Endothelial cell of umbilical vein (primary cell): Measurements from ENCODE around the gene RBM8A. TPM values are rescaled to one million over a fixed set of nuclear protein-coding genes. Genes with fewer than 3 reads are reported as not detected.

ENCODE experiments used
- BruUV-seq: library from RNA; stranded (reverse); fragments of 400-500 nt; replicated peaks from 2 replicates; lab custom pipeline; 2021; lab: Mats Ljungman, UMichigan
- CTCF ChIA-PET: fragments of 300-600, 350-600 bp; sonication (Branson Sonifier 250); formaldehyde crosslinking; loops from one replicate; lab custom pipeline; 2021; ENCODE audit warnings: antibody characterized with exemption, inconsistent platforms; lab: Charles Lee
- POLR2A ChIA-PET: fragments of 300-600, 350-600 bp; sonication (Branson Sonifier 250); formaldehyde crosslinking; loops from one replicate; lab custom pipeline; 2021; ENCODE audit warnings: antibody characterized with exemption, inconsistent platforms; lab: Charles Lee
- DNase-seq: peaks from one replicate; pipeline ENCODE4 v3.0.0-alpha.2; 2011; ENCODE audit warnings: low read depth, low spot score
- FAIRE-seq: peaks from 2 replicates; lab custom pipeline; 2011; peaks lifted over from hg19 to GRCh38; lab: Jason Lieb, UNC
- H2AFZ ChIP-seq: 2 replicates; pipeline ENCODE4 v1.6.0; 2012; ENCODE audit warnings: low read depth, low read length, control low read depth, inconsistent platforms
- H3K27ac ChIP-seq: 2 replicates; pipeline ENCODE4 v1.5.1; 2011; ENCODE audit warnings: low read depth, mild to moderate bottlenecking, control low read depth, low read length, moderate library complexity; ENCODE audit not compliant: insufficient read depth
- H3K27me3 ChIP-seq, 2 experiments: 2 replicates each; pipeline versions ENCODE4 v1.6.0 to v1.6.1; 2011; ENCODE audit warnings: low read length in 2 of 2, mixed read lengths in 1 of 2; ENCODE audit not compliant: control insufficient read depth in 2 of 2, insufficient read depth in 2 of 2
- H3K36me3 ChIP-seq, 2 experiments: 2 replicates in 1 of 2; 3 replicates in 1 of 2; pipeline ENCODE4 v1.5.1; 2011; ENCODE audit warnings: low read length in 2 of 2, mild to moderate bottlenecking in 1 of 2, moderate library complexity in 1 of 2; ENCODE audit not compliant: control insufficient read depth in 2 of 2, insufficient read depth in 2 of 2; ENCODE audit errors: extremely low read depth in 1 of 2
- H3K4me1 ChIP-seq: 3 replicates; pipeline ENCODE4 v1.5.1; 2011; ENCODE audit warnings: mild to moderate bottlenecking, low read length; ENCODE audit not compliant: control insufficient read depth, insufficient read depth; ENCODE audit errors: extremely low read depth
- H3K4me2 ChIP-seq: 2 replicates; pipeline ENCODE4 v1.6.1; 2011; ENCODE audit warnings: low read length, control low read depth, mixed read lengths; ENCODE audit not compliant: insufficient read depth
- H3K4me3 ChIP-seq, 3 experiments: fragments of 200-600 bp in 1 of 3; sonication (generic), shearing (Covaris generic) in 1 of 3; replicated peaks in 1 of 3; 2 replicates each; pipeline ENCODE4 v1.5.1; 2011 to 2016; ENCODE audit warnings: control low read depth in 3 of 3, low read length in 3 of 3, mild to moderate bottlenecking in 2 of 3, inconsistent platforms in 1 of 3, low read depth in 1 of 3, moderate library complexity in 1 of 3; ENCODE audit not compliant: insufficient read depth in 1 of 3
- H3K79me2 ChIP-seq: 2 replicates; pipeline ENCODE4 v1.6.0; 2012; ENCODE audit warnings: low read length, inconsistent platforms; ENCODE audit not compliant: control insufficient read depth, insufficient read depth
- H3K9ac ChIP-seq: replicated peaks from 2 replicates; pipeline ENCODE3; 2011; ENCODE audit warnings: low read length, control low read depth; ENCODE audit not compliant: insufficient read depth; ENCODE audit errors: extremely low read depth
- H3K9me1 ChIP-seq: replicated peaks from 3 replicates; pipeline ENCODE4 v1.6.0; 2011; ENCODE audit warnings: mild to moderate bottlenecking, low read length; ENCODE audit not compliant: control insufficient read depth, insufficient read depth; ENCODE audit errors: extremely low read depth
- H3K9me3 ChIP-seq: replicated peaks from 2 replicates; pipeline ENCODE4 v1.5.1; 2012; ENCODE audit warnings: low read length, inconsistent platforms; ENCODE audit not compliant: control insufficient read depth, insufficient read depth
- H4K20me1 ChIP-seq: replicated peaks from 2 replicates; pipeline ENCODE3; 2011; ENCODE audit warnings: mild to moderate bottlenecking, low read length; ENCODE audit not compliant: control insufficient read depth, insufficient read depth; ENCODE audit errors: extremely low read depth
- EZH2 ChIP-seq: IDR thresholded peaks from 2 replicates; pipeline ENCODE4 v1.6.1; 2012; ENCODE audit warnings: borderline replicate concordance, low read depth, mild to moderate bottlenecking, moderate library complexity, low read length, inconsistent platforms; ENCODE audit not compliant: severe bottlenecking
- FOS ChIP-seq: IDR thresholded peaks from 2 replicates; pipeline ENCODE4 v1.6.1; 2011; ENCODE audit warnings: mild to moderate bottlenecking, low read length, moderate library complexity, borderline replicate concordance; ENCODE audit not compliant: insufficient read depth
- GATA2 ChIP-seq: IDR thresholded peaks from 2 replicates; pipeline ENCODE4 v1.7.0; 2011; ENCODE audit warnings: low read depth, mild to moderate bottlenecking, moderate library complexity, mixed read lengths, low read length; ENCODE audit not compliant: insufficient read length, insufficient read depth
- POLR2AphosphoS5 ChIP-seq: IDR thresholded peaks from 2 replicates; pipeline ENCODE4 v1.6.1; 2012; ENCODE audit warnings: low read depth, mild to moderate bottlenecking, control low read depth, low read length, moderate library complexity; ENCODE audit not compliant: insufficient read depth
- dilution Hi-C: fragments of 300-500 bp; cut with MboI; formaldehyde crosslinking; loops from one replicate; pipeline ENCODE4 v1.15.0; 2019; ENCODE audit warnings: low sequenced_read_pairs; ENCODE audit not compliant: extremely low pct_ligation_motif_present
- intact Hi-C: fragments of 100-400 bp; cut with micrococcal nuclease; formaldehyde crosslinking; loops from one replicate; pipeline ENCODE4 v1.10.0; 2022
- polyA plus RNA-seq, 4 experiments: library from polyadenylated mRNA; depleted of rRNA in 3 of 4; stranded (reverse) in 3 of 4; unstranded in 1 of 4; fragments of >200 nt; gene quantifications; 2 replicates each; pipeline versions ENCODE4 v1.2.1 to v1.2.3, GENCODE V29; 2011 to 2012; ENCODE audit warnings: missing spikeins in 1 of 4
- total RNA-seq: library from RNA; stranded (reverse); gene quantifications from 2 replicates; pipeline ENCODE4 v1.2.3, GENCODE V29; 2021
- TF ChIP-seq, protein P1 (sequence below), 2 donors: IDR thresholded peaks; 1 replicate in 1 of 2; 2 replicates in 1 of 2; pipeline ENCODE4 v1.5.1; 2011; ENCODE audit warnings: low read length in 2 of 2, mild to moderate bottlenecking in 2 of 2, moderate library complexity in 2 of 2, control low read depth in 1 of 2, inconsistent platforms in 1 of 2, low read depth in 1 of 2; ENCODE audit not compliant: insufficient read depth in 1 of 2; ENCODE audit errors: extremely low read depth in 1 of 2

RBM8A gene
- total and polyA plus RNA-seq, 2 donors (not counting 3 experiments of a cell fraction or from before 2014, with no cell fraction given): 192 to 194 TPM

DNA sequence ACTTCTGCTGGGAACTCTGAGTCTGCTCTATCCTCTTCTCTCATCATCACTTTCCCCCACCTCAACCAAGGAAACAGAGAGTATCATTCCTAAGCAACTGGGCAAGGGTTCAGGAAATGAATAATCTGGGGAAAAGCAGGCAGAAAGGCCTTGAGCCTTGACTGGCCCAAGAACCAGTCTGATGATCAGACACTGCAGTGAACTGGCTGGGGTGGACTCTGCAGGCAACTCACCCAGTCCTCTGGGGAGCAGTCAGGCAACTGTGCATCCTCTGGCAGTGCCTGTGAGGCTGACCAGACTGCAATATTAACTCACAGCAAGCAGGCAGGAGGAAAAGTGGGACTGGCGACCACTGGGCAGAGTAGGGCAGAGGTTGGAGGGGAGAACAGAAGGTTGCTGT is 42.6 kb downstream of the RBM8A start:
- TF ChIP-seq EZH2 (no peak), GATA2 (no peak), FOS (peak; percentile 45), POLR2AphosphoS5 (no peak)
- TF ChIP-seq, protein P1, sequence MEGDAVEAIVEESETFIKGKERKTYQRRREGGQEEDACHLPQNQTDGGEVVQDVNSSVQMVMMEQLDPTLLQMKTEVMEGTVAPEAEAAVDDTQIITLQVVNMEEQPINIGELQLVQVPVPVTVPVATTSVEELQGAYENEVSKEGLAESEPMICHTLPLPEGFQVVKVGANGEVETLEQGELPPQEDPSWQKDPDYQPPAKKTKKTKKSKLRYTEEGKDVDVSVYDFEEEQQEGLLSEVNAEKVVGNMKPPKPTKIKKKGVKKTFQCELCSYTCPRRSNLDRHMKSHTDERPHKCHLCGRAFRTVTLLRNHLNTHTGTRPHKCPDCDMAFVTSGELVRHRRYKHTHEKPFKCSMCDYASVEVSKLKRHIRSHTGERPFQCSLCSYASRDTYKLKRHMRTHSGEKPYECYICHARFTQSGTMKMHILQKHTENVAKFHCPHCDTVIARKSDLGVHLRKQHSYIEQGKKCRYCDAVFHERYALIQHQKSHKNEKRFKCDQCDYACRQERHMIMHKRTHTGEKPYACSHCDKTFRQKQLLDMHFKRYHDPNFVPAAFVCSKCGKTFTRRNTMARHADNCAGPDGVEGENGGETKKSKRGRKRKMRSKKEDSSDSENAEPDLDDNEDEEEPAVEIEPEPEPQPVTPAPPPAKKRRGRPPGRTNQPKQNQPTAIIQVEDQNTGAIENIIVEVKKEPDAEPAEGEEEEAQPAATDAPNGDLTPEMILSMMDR (IDR thresholded peaks at IDR 0.05; ENCODE audit: extremely low read depth in 1 of 2, insufficient read depth in 1 of 2, low read depth in 1 of 2, low read length in 2 of 2): no peak
- H4K20me1 ChIP-seq: no peaks in the 10 kb centered on the region
- peak overlapping the region; percentile 27 for H3K4me2 ChIP-seq
- no peaks in the 10 kb centered on the region for H3K36me3 ChIP-seq
- POLR2A ChIA-PET: no interaction called here
- no peak overlapping the region for H3K27ac ChIP-seq
- dilution Hi-C loops: no loop called here
- BruUV-seq: no TSS peak
- DNase-seq (peak; percentile 49), FAIRE-seq (peak; percentile 90)
- no peak overlapping the region for H3K9ac ChIP-seq
- H3K9me1 ChIP-seq: no peaks in the 10 kb centered on the region
- peaks cover 18% of the 10 kb centered on the region for H3K4me1 ChIP-seq
- no peaks in the 10 kb centered on the region for H3K9me3 ChIP-seq
- no peaks in the 10 kb centered on the region for H3K79me2 ChIP-seq
- peaks cover 0 to under 1% of the 10 kb centered on the region in 2 experiments for H3K27me3 ChIP-seq
- intact Hi-C loops: loop anchor here (1.0 kb wide), 1 partner anchor 25 kb away; the partner anchor contains the start of gene PIAS3
- no peak overlapping the region for H3K4me3 ChIP-seq
- CTCF ChIA-PET: interaction anchor here (1.4 to 4.4 kb wide), 5 partner anchors 8 to 39 kb away, joined by 6 to 22 read pairs (median 9); partner anchors contain the start of genes NUDT17 and PIAS3
- H2AFZ ChIP-seq: peak overlapping the region; percentile 11
